NCI-H2107 (cell line): Measurements from ENCODE around the gene ZNF202.
"Not testable (repeated sequence)": the region's sequence is repeated elsewhere in the genome, so short reads cannot be mapped to it uniquely, and the experiment has no call there.

ENCODE experiments used
- DNase-seq: peaks from one replicate; lab custom pipeline; 2025; lab: John Stamatoyannopoulos, UW

ZNF202 gene

GRCh38 chr11:123741159-123742030 lies at the start of gene ZNF202:
TSS of gene ZNF202 (minus strand) at chr11:123741660. CDS start at chr11:123730888, 10,772 bp downstream.
- DNase-seq = peak; percentile 50

GRCh38 chr11:123783536-123783935 lies 42.1 kb upstream of the ZNF202 start:
- DNase-seq = no peak

GRCh38 chr11:123778511-123778910 lies 37.1 kb upstream of the ZNF202 start:
- no peak for DNase-seq

- DNase-seq = no peak
These were observed 34.5 kb upstream of the ZNF202 start for GRCh38 chr11:123775715-123776549.

- no peak for DNase-seq
These were observed 33.8 kb upstream of the ZNF202 start for GRCh38 chr11:123775289-123775688.

- DNase-seq = no peak
These were observed 32.5 kb upstream of the ZNF202 start for GRCh38 chr11:123773959-123774358.

- DNase-seq = no peak
These were observed 31.6 kb upstream of the ZNF202 start for GRCh38 chr11:123773026-123773425.

GRCh38 chr11:123771664-123772063 lies 30.2 kb upstream of the ZNF202 start:
- DNase-seq = no peak

- DNase-seq = no peak
These were observed 29.3 kb upstream of the ZNF202 start for GRCh38 chr11:123770712-123771111.

GRCh38 chr11:123765601-123766000 lies 24.1 kb upstream of the ZNF202 start:
- DNase-seq = no peak

GRCh38 chr11:123762422-123762821 lies 21.0 kb upstream of the ZNF202 start:
- no peak for DNase-seq

GRCh38 chr11:123760894-123761293 lies 19.4 kb upstream of the ZNF202 start:
- no peak for DNase-seq

- DNase-seq = no peak
These were observed 16.5 kb upstream of the ZNF202 start for GRCh38 chr11:123757976-123758375.

GRCh38 chr11:123755813-123756212 lies 14.4 kb upstream of the ZNF202 start:
- DNase-seq = no peak

GRCh38 chr11:123755344-123755743 lies 13.9 kb upstream of the ZNF202 start:
- no peak for DNase-seq

- DNase-seq = no peak
These were observed 12.7 kb upstream of the ZNF202 start, which contains the start of gene OR6X1 for GRCh38 chr11:123754101-123754568. TSS of gene OR6X1 (minus strand) at chr11:123754518. CDS start at chr11:123754518, 0 bp downstream.

- no peak for DNase-seq
These were observed 11.7 kb upstream of the ZNF202 start for GRCh38 chr11:123753110-123753509.

GRCh38 chr11:123751781-123752180 lies 10.3 kb upstream of the ZNF202 start:
- no peak for DNase-seq

- DNase-seq = not testable (repeated sequence)
These were observed 6.9 kb upstream of the ZNF202 start for GRCh38 chr11:123748349-123748748.

GRCh38 chr11:123745764-123746451 lies 4.4 kb upstream of the ZNF202 start:
- no peak for DNase-seq

- DNase-seq = no peak
These were observed 1.3 kb upstream of the ZNF202 start for GRCh38 chr11:123742724-123743120.
